PC-9 (cell line): ENCODE data around the gene NR6A1.

Source experiments
- EZH2 ChIP-seq: fragments of 200-600 bp; sonication (generic); IDR thresholded peaks from 2 replicates; pipeline ENCODE4 v1.8.0; 2017; ENCODE audit warnings: antibody characterized with exemption, low read depth
- TF ChIP-seq, protein P1 (sequence below): fragments of 200-600 bp; sonication (generic); conservative IDR thresholded peaks from 2 replicates; pipeline ENCODE4 v1.6.1; 2017; ENCODE audit warnings: mixed run types, antibody characterized with exemption, mild to moderate bottlenecking, moderate library complexity

DNA sequence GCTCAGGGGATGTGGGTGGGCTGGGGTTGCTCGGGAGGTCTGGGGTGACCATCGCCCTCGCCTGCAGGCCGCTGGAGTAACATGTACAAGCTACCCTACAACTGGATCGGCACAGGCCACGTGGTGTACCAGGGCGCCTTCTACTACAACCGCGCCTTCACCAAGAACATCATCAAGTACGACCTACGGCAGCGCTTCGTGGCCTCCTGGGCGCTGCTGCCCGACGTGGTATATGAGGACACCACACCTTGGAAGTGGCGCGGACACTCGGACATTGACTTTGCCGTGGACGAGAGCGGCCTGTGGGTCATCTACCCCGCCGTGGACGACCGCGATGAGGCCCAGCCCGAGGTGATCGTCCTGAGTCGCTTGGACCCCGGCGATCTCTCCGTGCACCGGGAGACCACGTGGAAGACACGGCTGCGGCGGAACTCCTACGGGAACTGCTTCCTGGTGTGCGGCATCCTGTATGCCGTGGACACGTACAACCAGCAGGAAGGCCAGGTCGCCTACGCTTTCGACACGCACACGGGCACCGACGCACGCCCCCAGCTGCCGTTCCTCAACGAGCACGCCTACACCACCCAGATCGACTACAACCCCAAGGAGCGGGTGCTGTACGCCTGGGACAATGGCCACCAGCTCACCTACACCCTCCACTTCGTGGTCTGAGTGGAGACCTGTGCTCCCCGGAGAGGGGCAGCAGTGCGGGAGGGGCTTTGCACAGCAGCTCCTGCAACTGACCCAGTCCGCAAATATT, 38.8 kb upstream of the NR6A1 start:
- TF ChIP-seq, protein P1, sequence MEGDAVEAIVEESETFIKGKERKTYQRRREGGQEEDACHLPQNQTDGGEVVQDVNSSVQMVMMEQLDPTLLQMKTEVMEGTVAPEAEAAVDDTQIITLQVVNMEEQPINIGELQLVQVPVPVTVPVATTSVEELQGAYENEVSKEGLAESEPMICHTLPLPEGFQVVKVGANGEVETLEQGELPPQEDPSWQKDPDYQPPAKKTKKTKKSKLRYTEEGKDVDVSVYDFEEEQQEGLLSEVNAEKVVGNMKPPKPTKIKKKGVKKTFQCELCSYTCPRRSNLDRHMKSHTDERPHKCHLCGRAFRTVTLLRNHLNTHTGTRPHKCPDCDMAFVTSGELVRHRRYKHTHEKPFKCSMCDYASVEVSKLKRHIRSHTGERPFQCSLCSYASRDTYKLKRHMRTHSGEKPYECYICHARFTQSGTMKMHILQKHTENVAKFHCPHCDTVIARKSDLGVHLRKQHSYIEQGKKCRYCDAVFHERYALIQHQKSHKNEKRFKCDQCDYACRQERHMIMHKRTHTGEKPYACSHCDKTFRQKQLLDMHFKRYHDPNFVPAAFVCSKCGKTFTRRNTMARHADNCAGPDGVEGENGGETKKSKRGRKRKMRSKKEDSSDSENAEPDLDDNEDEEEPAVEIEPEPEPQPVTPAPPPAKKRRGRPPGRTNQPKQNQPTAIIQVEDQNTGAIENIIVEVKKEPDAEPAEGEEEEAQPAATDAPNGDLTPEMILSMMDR: no peak
- TF ChIP-seq EZH2: no peak
